Stimulated activated CD4-positive, alpha-beta T cell treated with anti-CD3 and anti-CD28 coated beads, Interleukin-4, amount 100 ng/mL, for 4 hours (primary cell): ENCODE data around the gene VTI1A.

Experiments used
- DNase-seq, 2 experiments: peaks; one replicate each; pipeline ENCODE4 v3.0.0-alpha.2; 2020

The VTI1A gene

GRCh38 chr10:112766636-112767035 lies 319.6 kb downstream of the VTI1A start:
- DNase-seq: no peak

DNA sequence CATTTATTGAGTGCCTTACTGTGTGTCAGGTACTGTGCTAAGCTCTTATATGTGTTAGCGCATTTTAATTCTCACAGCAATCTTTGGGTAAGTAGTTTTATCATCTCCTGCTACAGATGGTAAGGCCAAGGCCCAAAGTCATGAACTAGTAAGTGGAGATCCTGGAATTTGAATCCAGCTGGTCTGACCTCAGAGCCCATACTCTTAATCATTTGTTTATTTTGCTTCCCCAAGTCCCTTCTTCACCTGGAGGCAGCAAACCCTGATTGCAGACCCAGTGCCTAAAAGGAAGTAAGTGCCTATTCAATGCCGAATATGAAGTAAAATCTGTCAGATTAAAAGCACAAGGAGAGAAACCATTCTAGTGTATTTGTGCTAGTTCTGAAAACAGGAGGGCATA lies 320.1 kb downstream of the VTI1A start:
- no peak for DNase-seq

DNA sequence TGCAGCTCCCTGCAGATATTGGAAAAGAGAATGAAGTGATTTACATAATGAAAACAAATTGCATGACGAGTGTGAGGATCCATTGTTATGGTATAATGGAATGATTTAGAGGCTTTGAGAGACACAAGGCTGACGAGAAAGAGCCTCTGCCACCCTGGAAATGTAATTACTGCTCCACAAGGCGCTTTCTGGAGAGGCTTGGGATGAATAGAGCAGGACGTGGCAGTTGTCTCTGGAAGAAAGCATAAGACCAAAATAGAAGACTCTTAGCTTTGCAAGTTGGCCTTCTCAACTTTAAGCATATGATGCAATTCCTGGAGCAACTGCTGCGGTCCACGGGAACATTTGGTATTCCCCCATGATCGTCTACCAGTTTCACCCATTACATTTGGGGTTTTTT lies 321.1 kb downstream of the VTI1A start:
- no peak for DNase-seq

DNA sequence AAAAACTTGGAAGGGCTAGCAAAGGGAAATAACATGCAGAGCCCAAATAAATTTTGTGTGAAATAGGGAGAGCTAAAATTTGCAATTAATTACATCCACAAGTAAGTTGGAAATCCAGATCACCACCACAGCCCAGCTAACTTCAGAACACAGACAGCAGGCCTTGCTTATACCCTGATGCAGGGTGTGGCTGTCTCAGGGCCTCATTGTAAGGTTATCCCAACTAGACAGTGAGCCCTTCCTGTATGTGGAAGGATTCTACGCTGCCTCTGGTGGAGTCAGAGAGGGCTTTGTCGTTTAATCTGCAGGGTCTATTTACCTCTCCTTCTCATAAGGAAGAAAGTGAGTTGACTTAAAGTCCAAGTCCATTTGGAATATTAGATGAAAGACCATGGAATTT lies 322.1 kb downstream of the VTI1A start:
- DNase-seq: no peak

GRCh38 chr10:112769611-112770370 lies 322.8 kb downstream of the VTI1A start:
- DNase-seq: no peak

DNA sequence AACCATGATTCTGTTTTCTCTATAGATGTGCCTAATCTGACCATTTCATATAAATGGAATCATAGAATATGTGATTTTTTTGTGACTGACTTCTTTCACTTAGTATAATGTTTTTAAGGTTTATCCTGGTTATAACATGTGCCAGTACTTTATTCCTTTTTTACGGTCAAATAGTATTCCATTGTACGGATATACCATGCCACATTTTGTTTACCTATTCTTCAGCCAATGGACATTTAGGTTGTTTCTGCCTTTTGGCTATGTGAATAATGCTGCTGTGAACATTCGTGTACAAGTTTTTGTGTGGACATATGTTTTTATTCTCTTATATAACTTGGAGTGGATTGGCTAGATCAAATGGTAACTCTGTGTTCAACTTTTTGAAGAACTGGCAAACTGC lies 324.7 kb downstream of the VTI1A start:
- DNase-seq: no peak

DNA sequence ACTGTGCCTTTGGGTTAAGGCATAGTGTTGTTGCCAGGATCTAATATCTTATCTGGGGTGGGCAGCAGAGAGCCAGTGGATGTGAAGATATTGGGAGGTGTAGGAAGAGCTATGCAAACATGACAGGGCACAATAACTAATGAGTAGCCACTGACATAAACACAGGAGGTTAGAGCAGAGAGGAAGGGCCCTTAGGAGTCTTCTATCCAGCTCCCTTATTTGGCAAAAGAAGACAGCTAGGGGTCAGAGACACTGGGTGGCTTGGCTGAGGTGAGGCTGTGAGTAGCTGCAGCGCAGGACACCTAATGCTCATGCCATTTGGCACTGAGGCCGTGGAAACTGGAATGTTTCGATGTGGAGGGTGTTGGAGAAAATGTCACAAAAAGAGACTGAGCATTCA lies 326.8 kb downstream of the VTI1A start:
- no peak for DNase-seq

DNA sequence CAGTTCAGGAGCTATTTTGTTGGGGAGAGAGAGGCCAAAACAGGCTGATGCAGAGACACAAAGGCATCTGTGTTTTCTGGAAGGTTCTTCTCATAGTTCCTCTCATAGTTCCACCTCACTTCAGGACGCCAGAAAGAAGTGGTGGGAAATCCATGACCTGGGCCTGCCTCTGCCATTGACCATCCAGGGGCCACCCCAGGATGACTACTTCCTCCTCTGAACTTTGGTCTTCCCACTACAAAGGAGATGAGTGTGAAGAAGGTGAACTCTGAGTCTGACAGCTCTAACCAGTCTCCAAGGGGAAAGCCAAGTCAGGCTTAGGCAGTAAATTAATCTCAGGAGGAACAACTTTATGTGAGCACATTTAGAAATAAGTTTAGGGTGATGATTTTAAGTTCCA lies 327.2 kb downstream of the VTI1A start:
- no peak for DNase-seq

GRCh38 chr10:112774798-112775197 lies 327.8 kb downstream of the VTI1A start:
- DNase-seq: no peak

DNA sequence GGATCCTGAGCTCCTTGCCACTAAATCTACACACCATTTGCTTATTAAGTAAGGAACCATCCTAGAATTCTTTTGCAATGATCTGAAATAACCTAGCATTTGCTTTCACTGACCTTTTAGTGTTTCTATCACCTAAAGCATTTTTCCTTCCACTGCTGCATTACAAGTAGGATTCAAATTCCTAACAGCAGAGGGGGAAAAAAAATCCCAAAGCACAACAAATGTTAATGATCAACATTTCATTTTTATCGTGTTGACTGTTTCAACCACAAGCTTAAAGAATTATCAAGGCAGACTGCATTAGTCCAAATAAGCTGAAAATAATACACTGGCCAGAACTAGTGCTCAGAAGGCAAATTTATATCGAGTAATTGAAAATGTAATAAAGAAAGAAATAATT lies 328.4 kb downstream of the VTI1A start:
- DNase-seq: no peak

- DNase-seq: no peak
These were observed 329.1 kb downstream of the VTI1A start for GRCh38 chr10:112775892-112776674.

GRCh38 chr10:112778579-112778978 lies 331.6 kb downstream of the VTI1A start:
- no peak for DNase-seq

DNA sequence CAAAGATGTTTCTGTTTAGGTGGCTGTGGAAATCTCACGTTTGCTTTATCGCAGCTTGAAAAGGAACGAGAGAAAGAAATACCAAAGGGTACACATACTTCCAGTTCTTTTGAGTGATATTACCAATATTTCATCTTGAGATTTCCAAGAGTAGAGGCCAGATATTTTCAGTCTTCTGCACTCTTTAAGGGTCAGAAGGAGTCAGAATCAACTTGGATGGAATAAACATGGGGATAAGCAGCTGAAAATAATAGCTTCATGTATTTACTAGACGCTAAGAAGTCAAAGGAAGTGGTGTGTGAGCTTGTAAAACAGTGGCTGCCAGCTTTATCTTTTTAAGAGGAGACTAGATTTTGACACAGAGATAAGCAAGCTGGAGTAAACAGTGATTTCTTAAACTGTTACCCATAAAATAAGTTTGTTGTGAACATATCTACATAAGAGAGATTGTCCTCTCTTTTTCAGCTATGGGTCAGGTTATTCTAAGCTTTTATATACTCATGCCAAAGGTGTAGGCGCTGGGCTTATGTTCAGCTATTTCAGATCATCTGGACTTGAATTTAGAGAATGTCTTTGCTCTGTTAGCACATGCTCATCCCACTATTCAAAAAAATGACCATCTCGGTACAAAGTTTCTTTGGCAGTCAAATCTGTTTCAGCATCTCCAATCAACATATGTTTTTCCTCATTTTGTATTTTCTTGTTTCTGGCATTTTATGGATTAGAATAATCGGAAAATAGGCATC lies 332.2 kb downstream of the VTI1A start:
- no peak for DNase-seq

DNA sequence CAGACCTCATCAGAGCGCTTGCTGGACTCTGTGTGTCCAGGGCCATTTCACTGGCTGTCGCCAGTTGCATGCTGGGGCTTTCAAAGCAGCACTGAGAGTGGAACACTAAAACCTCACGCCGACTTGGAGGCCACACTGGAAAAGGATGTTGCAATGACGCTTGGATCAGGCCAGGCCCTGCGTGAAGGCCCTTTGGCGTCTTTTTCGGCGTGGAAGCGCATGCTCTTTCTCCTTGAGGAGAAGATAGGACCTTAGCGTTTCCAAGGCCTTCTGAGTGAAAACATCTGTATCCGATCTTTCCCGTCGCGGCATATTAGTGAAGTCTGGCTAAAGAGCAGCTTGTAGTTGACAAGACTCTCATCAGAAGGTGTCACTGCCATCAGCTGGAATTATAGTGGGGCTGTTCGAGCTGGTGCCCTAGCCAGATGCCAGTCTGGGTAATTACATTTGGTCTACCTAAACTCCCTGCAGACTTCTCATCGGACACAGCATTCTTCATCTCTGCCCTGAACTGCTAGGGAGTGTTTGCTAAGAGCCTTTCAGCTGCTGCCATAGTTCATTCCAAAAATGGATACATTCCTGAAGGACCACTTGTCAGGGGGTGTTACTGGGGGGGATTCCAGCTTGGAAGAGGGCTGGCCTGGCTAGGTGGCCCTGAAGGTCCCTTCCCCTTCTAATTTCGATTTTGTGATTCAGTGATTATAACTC lies 335.3 kb downstream of the VTI1A start:
- DNase-seq: no peak

DNA sequence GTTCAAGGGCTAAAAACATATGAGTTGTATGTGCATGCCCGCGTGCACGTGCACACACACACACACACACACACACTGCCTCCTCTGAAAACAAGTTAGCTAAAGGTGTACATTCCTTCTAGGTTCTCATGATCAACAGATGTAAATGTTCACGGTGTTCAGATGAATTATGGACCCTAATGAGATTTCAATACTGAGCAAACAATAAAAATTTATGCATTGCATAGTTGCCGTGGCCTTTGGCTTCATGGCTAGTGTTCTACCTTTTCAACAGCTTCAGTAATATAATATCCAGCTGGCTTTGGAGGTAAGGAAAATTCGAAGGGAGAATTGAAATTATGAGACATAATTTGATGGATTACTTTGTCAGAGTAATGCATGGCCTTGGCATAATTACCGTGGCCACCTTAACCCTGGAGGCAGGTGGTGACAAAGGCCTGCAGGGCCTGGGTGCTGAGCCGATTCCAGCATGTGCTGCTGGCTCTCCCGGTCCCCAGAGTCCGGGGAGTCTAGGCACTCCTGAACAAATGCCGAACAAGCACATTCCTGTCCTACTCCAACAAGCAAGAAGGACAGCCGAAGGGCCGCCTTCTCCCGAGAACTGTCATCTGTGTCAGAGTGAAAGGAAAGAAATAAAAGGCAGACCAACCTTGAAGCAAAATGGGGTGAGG lies 336.5 kb downstream of the VTI1A start:
- DNase-seq: no peak

GRCh38 chr10:112784022-112784461 lies 337.0 kb downstream of the VTI1A start:
- DNase-seq: no peak

- DNase-seq: no peak
These were observed 338.1 kb downstream of the VTI1A start for GRCh38 chr10:112785089-112785488.

GRCh38 chr10:112789248-112789647 lies 342.2 kb downstream of the VTI1A start:
- no peak for DNase-seq

GRCh38 chr10:112790030-112790429 lies 343.0 kb downstream of the VTI1A start:
- no peak for DNase-seq

DNA sequence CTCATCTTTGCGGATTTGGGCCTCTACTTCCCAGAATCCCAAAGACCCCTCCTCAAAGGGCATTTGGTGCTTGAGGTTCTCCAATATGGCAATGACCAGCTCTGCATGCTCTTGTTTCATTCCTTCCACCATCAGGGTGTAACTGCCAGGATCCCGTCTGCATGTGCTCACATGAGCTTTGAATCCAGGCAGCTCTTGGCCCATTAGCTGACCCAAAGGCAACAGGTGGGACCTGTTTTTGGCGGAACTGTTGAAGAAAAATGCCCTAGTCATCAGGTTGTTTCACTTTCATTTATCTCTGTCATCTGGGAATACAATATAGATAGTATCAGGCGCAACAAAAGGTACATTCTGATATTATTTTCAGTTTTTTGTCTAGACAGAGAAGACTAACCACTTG lies 343.9 kb downstream of the VTI1A start:
- DNase-seq: no peak

DNA sequence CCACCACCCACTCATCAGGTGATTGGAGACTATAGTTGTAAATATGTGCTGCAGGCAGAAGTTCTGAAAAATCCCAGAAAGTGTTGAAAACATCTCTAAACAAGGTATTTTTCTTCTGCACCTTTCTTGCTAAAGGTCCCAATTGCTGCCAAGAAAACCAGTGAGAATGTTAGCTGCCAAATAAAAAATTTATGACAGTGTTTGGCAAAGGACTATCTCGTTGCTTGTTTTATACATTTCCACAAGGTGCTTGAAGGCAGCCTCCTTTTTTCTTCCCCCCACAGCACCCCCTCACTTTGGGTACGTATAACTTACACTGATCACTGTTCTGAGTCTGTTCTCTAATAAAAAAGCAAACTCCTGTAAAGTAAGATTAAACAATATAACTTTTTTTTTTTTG lies 344.4 kb downstream of the VTI1A start:
- DNase-seq: no peak

DNA sequence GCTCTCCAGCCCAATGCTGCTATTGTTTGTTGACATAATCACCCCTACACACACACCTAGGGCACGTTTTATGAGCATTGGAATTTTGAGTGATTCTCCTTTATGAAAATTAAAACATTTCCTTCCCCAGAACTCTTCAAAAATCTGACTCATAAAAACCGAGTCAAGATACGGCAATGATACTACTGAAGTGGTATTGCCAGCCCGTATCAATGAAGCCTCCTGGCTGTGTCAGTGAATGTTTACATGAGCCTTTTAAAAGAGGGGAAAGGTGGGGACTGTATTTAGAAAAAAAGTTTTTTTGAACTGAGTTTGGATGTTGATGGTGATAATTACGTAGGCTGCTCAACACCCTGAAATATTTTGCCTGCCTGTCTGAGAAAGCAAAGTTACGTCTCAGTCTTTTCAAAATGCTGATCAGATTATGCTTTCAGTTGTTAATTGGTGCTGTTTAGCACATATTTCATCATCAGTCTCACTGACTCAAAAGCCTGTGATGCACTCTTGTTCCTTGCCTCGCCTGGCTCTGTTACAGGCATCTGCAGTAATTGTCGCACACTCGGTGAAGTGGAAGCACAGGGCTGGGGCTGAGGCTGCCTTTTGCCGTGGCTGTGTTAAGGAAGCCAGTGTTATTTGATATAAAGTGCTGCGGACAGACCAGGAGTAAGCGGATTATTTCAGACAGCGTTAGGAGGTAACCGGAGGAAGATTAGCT lies 345.6 kb downstream of the VTI1A start:
- DNase-seq: no peak
